Subcutaneous adipose tissue (tissue), 4 donors: ENCODE measurements around the gene C10orf62. TPM values are rescaled to one million over a fixed set of nuclear protein-coding genes. Genes with fewer than 3 reads are reported as not detected.

Source experiments
- CTCF ChIP-seq: fragments of 450-650 bp; IDR thresholded peaks from one replicate; pipeline ENCODE4 v1.5.1; 2016; ENCODE audit warnings: low read depth, mild to moderate bottlenecking, control low read depth, antibody characterized with exemption, moderate library complexity
- total RNA-seq, 4 donors: library from RNA; depleted of rRNA; stranded (reverse); fragments of >200 nt; gene quantifications; one replicate each; pipeline ENCODE4 v1.1.0, GENCODE V29; 2016

The C10orf62 gene
- total RNA-seq, 4 donors from 2014 or later = 0.44 to 0.94 TPM; not detected in 2

- no peak for TF ChIP-seq CTCF
Observed at GRCh38 chr10:97547962-97548361, 41.6 kb upstream of the C10orf62 start.

- no peak for TF ChIP-seq CTCF
Observed at GRCh38 chr10:97548828-97549455, 40.6 kb upstream of the C10orf62 start.

GRCh38 chr10:97549587-97550322 lies 39.8 kb upstream of the C10orf62 start:
- TF ChIP-seq CTCF = no peak

- TF ChIP-seq CTCF = no peak
Observed at GRCh38 chr10:97550336-97551149, 39.0 kb upstream of the C10orf62 start.

GRCh38 chr10:97551271-97551670 lies 38.2 kb upstream of the C10orf62 start:
- TF ChIP-seq CTCF = no peak

- no peak for TF ChIP-seq CTCF
Observed at GRCh38 chr10:97553575-97554031, 35.9 kb upstream of the C10orf62 start.

GRCh38 chr10:97563337-97563736 lies 26.2 kb upstream of the C10orf62 start:
- no peak for TF ChIP-seq CTCF
